MM.1S (cell line): ENCODE results near the gene ZFP36L2.

Experiments
- CTCF ChIP-seq: fragments of 300-600 bp; sonication (generic); IDR thresholded peaks from 2 replicates; pipeline ENCODE4 v1.5.1; 2016; ENCODE audit warnings: antibody characterized with exemption, low read length, mixed read lengths
- EZH2 ChIP-seq: fragments of 300-600 bp; sonication (generic); optimal IDR thresholded peaks from 2 replicates; pipeline ENCODE3; 2017; ENCODE audit warnings: low read depth, mild to moderate bottlenecking, antibody characterized with exemption, low read length, mixed read lengths
- EZH2phosphoT487 ChIP-seq: fragments of 300-600 bp; sonication (generic); IDR thresholded peaks from 2 replicates; pipeline ENCODE4 v1.6.1; 2018; ENCODE audit warnings: antibody characterized with exemption, low read length

GRCh38 chr2:43179942-43180341, 46.5 kb downstream of the ZFP36L2 start:
- no peak for TF ChIP-seq CTCF
- TF ChIP-seq EZH2phosphoT487 = no peak
- TF ChIP-seq EZH2 = no peak
